Thyroid gland (tissue), 4 donors: ENCODE measurements around the gene KLHL28. TPM values are rescaled to one million over a fixed set of nuclear protein-coding genes. Genes with fewer than 3 reads are reported as not detected.

Experiments
- DNase-seq, 2 donors: peaks; one replicate each; pipeline ENCODE4 v3.0.0-alpha.2; 2019
- H3K27ac ChIP-seq, 3 donors: fragments of 200-600 bp; sonication (generic); 1 replicate in 2 of 3; 2 replicates in 1 of 3; pipeline ENCODE4 v1.5.1; 2016 to 2019; ENCODE audit warnings: mild to moderate bottlenecking in 1 of 3, moderate library complexity in 1 of 3
- H3K27me3 ChIP-seq: fragments of 200-600 bp; sonication (generic); one replicate; pipeline ENCODE4 v1.5.1; 2019
- H3K36me3 ChIP-seq, 2 donors: fragments of 200-600 bp; sonication (generic); one replicate each; pipeline ENCODE4 v1.5.1; 2016 to 2019
- H3K4me1 ChIP-seq, 2 donors: fragments of 200-600 bp; sonication (generic); one replicate each; pipeline ENCODE4 v1.5.1; 2017 to 2019
- H3K4me3 ChIP-seq, 3 donors: fragments of 200-600 bp; sonication (generic); replicated peaks in 1 of 3; 1 replicate in 2 of 3; 2 replicates in 1 of 3; pipeline ENCODE4 v1.5.1; 2016; ENCODE audit warnings: mild to moderate bottlenecking in 1 of 3
- H3K9me3 ChIP-seq: fragments of 200-600 bp; sonication (generic); one replicate; pipeline ENCODE4 v1.5.1; 2017
- CTCF ChIP-seq, 6 experiments: fragments of 200-600 bp in 3 of 6; fragments of 450-650 bp in 3 of 6; sonication (generic) in 3 of 6; IDR thresholded peaks; one replicate each; pipeline ENCODE4 v1.5.1; 2016 to 2019; ENCODE audit warnings: antibody characterized with exemption in 6 of 6, mild to moderate bottlenecking in 2 of 6, inconsistent platforms in 1 of 6, moderate library complexity in 1 of 6
- POLR2A ChIP-seq, 2 donors: fragments of 450-650 bp; IDR thresholded peaks; one replicate each; pipeline ENCODE4 v1.6.1; 2017; ENCODE audit warnings: antibody characterized with exemption in 2 of 2, mild to moderate bottlenecking in 2 of 2, moderate library complexity in 1 of 2
- WGBS, 2 donors: methylation state at CpG; one replicate each; pipeline ENCODE4 v1.1.5; 2017; 5-methylcytosine and 5-hydroxymethylcytosine counted together
- intact Hi-C: fragments of 100-400 bp; cut with DNase I; formaldehyde crosslinking; loops from one replicate; pipeline ENCODE4 v1.15.1; 2023
- total RNA-seq, 4 donors: library from RNA; depleted of rRNA; stranded (reverse); fragments of >200 nt; gene quantifications; one replicate each; pipeline ENCODE4 v1.2.3, GENCODE V29; 2016

KLHL28 gene
- total RNA-seq, 4 donors from 2014 or later = 12.0 to 21.0 (median 13.3) TPM

GRCh38 chr14:44944107-44944506 is 17.6 kb downstream of the KLHL28 start:
- no peaks in the 10 kb centered on the region for H3K9me3 ChIP-seq
- H3K4me3 ChIP-seq = no peak overlapping the region
- H3K27ac ChIP-seq = no peak overlapping the region
- intact Hi-C loops = no loop called here
- TF ChIP-seq CTCF (IDR thresholded peaks at IDR 0.05) = no peak
- TF ChIP-seq POLR2A (IDR thresholded peaks at IDR 0.05) = no peak
- H3K27me3 ChIP-seq = no peaks in the 10 kb centered on the region
- H3K36me3 ChIP-seq = peaks cover 8 to 11% of the 10 kb centered on the region in 2 donors
- DNase-seq = no peak
- H3K4me1 ChIP-seq = no peaks in the 10 kb centered on the region

GRCh38 chr14:44942436-44942835 is 19.3 kb downstream of the KLHL28 start:
- H3K4me3 ChIP-seq = no peak overlapping the region
- H3K27ac ChIP-seq = no peak overlapping the region
- no peak for DNase-seq
- H3K36me3 ChIP-seq = peaks cover 8 to 11% of the 10 kb centered on the region in 2 donors
- no peaks in the 10 kb centered on the region for H3K4me1 ChIP-seq
- WGBS, 2 donors = 97 to 100% methylated on average over 1 of the region's 1 CpG
- intact Hi-C loops = no loop called here
- no peaks in the 10 kb centered on the region for H3K9me3 ChIP-seq
- no peak for TF ChIP-seq POLR2A (IDR thresholded peaks at IDR 0.05)
- no peak for TF ChIP-seq CTCF (IDR thresholded peaks at IDR 0.05)
- H3K27me3 ChIP-seq = no peaks in the 10 kb centered on the region

GRCh38 chr14:44941591-44941990 is 20.2 kb downstream of the KLHL28 start:
- DNase-seq = no peak
- Histone ChIP-seq H3K4me1 (no peaks in the 10 kb centered on the region), H3K9me3 (no peaks in the 10 kb centered on the region), H3K4me3 (no peak overlapping the region), H3K27ac (no peak overlapping the region), H3K36me3 (peaks cover 8 to 11% of the 10 kb centered on the region in 2 donors), H3K27me3 (no peaks in the 10 kb centered on the region)
- TF ChIP-seq POLR2A (IDR thresholded peaks at IDR 0.05) (no peak), CTCF (IDR thresholded peaks at IDR 0.05) (no peak)
- WGBS, 2 donors = 93 to 96% methylated on average over 2 of the region's 2 CpGs
- intact Hi-C loops = no loop called here

GRCh38 chr14:44940944-44941343 is 20.8 kb downstream of the KLHL28 start:
- Histone ChIP-seq H3K27me3 (no peaks in the 10 kb centered on the region), H3K4me3 (no peak overlapping the region), H3K9me3 (no peaks in the 10 kb centered on the region), H3K4me1 (no peaks in the 10 kb centered on the region), H3K36me3 (peaks cover 8 to 11% of the 10 kb centered on the region in 2 donors), H3K27ac (no peak overlapping the region)
- WGBS, 2 donors = 87 to 92% methylated on average over 6 of the region's 6 CpGs
- intact Hi-C loops = no loop called here
- TF ChIP-seq POLR2A (IDR thresholded peaks at IDR 0.05) (no peak), CTCF (IDR thresholded peaks at IDR 0.05) (no peak)
- no peak for DNase-seq

- intact Hi-C loops = no loop called here
- no peak for TF ChIP-seq CTCF (IDR thresholded peaks at IDR 0.05)
- no peak for TF ChIP-seq POLR2A (IDR thresholded peaks at IDR 0.05)
- Histone ChIP-seq H3K4me1 (no peaks in the 10 kb centered on the region), H3K9me3 (no peaks in the 10 kb centered on the region), H3K36me3 (peaks cover 3 to 7% of the 10 kb centered on the region in 2 donors), H3K4me3 (no peak overlapping the region), H3K27me3 (no peaks in the 10 kb centered on the region), H3K27ac (no peak overlapping the region)
- no peak for DNase-seq
These were observed 21.5 kb downstream of the KLHL28 start for GRCh38 chr14:44940211-44940610.
